Astrocyte of the cerebellum (primary cell): ENCODE data around the gene SMTNL2.

ENCODE experiments used
- DNase-seq: peaks from one replicate; pipeline ENCODE4 v3.0.0-alpha.2; 2011; ENCODE audit warnings: low read depth
- H3K4me3 ChIP-seq: 2 replicates; pipeline ENCODE4 v1.5.1; 2011; ENCODE audit warnings: mild to moderate bottlenecking, low read depth, low read length, moderate library complexity
- CTCF ChIP-seq: IDR thresholded peaks from 2 replicates; pipeline ENCODE4 v1.5.1; 2012; ENCODE audit warnings: low read length, low read depth, moderate library complexity, mild to moderate bottlenecking; ENCODE audit errors: missing control alignments
- in situ Hi-C: cut with HindIII; loops from 2 replicates; pipeline ENCODE4 v1.10.0; 2017; ENCODE audit warnings: low sequenced_read_pairs

The SMTNL2 gene

GRCh38 chr17:4556996-4557395, 27.3 kb upstream of the SMTNL2 start:
- in situ Hi-C loops = no loop called here
- TF ChIP-seq CTCF = no peak
- no peak overlapping the region for H3K4me3 ChIP-seq
- no peak for DNase-seq

GRCh38 chr17:4557626-4558346, 26.5 kb upstream of the SMTNL2 start:
- no peak overlapping the region for H3K4me3 ChIP-seq
- in situ Hi-C loops = no loop called here
- no peak for TF ChIP-seq CTCF
- no peak for DNase-seq

GRCh38 chr17:4558347-4558971, 25.9 kb upstream of the SMTNL2 start:
- no peak for TF ChIP-seq CTCF
- H3K4me3 ChIP-seq = no peak overlapping the region
- DNase-seq = no peak

GRCh38 chr17:4559139-4559791, 25.1 kb upstream of the SMTNL2 start:
- no peak for DNase-seq
- in situ Hi-C loops = no loop called here

More at GRCh38 chr17:4558347-4558971, 25.9 kb upstream of the SMTNL2 start:
- in situ Hi-C loops = no loop called here

GRCh38 chr17:4559966-4560365, 24.4 kb upstream of the SMTNL2 start:
- no peak for TF ChIP-seq CTCF

More at GRCh38 chr17:4559139-4559791, 25.1 kb upstream of the SMTNL2 start:
- no peak for TF ChIP-seq CTCF
- H3K4me3 ChIP-seq = no peak overlapping the region

GRCh38 chr17:4560421-4560820, 23.9 kb upstream of the SMTNL2 start, which contains the start of gene GGT6:
GGT6 (minus strand) TSS chr17:4560577; CDS start chr17:4560521, 56 bp downstream.
- no peak for TF ChIP-seq CTCF
- no peak within 1 kb of the TSS for H3K4me3 ChIP-seq
- no peak for DNase-seq
- in situ Hi-C loops = no loop called here

More at GRCh38 chr17:4559966-4560365, 24.4 kb upstream of the SMTNL2 start:
- DNase-seq = no peak
- in situ Hi-C loops = no loop called here
- H3K4me3 ChIP-seq = no peak overlapping the region
